DLD1 (cell line): ENCODE measurements around the gene TNNT3.

ENCODE experiments used
- in situ Hi-C: cut with HindIII; loops from 2 replicates; pipeline ENCODE4 v1.10.0; 2017; ENCODE audit warnings: low sequenced_read_pairs

TNNT3 gene

DNA sequence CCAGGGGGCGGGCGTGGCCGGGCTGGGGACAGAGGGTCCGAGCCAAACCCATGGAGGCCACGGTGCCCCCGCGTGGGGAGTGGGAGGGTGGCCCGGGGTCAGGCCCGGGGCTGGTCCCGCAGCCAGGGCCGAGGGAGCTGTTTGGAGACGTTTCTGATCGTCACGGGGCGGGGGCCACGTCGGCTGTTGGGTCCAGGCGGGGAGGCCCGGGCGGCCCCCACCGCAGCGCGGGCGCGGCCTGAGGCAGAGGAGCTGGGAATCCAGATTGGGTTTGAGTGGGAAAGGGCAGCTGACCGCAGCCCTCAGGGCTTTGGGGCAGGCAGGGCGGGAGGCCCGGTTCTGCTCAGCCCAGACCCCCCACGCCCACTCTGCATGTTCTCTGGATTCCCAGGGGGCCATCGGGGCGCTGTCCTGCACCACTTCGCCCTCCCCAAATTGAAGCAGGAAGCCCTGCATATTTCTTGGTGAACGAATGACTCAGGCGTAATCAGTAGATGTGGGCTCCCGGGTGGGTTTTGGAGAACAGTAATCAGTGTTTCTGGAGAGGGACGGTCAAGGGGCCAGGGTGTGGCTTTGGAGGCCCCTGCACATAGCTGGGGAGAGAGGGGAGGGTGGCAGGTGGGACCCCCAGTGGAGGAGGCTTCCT lies 28.2 kb downstream of the TNNT3 start:
- in situ Hi-C loops = no loop called here

GRCh38 chr11:1948389-1948788 lies 28.9 kb downstream of the TNNT3 start:
- in situ Hi-C loops = no loop called here

GRCh38 chr11:1949302-1949701 lies 29.8 kb downstream of the TNNT3 start:
- in situ Hi-C loops = no loop called here

DNA sequence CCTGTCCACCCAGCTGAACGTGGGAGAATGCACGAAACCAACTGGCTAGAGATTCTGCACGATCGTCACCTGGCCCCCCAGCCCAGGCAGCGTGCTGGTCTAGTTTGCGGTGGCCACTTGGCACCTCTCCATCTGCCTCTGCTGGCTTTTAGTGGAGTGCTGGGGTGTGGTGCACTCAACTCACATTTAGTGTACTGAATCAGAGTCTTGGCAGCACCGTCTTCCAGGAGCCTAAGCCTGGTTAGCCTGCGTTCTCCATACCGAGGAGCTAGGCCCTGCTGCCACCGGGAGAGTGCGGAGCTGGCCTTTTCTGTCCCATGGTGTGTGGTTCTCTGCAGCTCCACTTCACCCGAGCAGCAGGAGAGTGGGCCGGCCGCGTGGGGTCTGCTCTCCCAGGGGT lies 30.4 kb downstream of the TNNT3 start:
- in situ Hi-C loops = no loop called here

GRCh38 chr11:1952806-1953482 lies 33.4 kb downstream of the TNNT3 start:
- in situ Hi-C loops = no loop called here

GRCh38 chr11:1953489-1954266 lies 34.2 kb downstream of the TNNT3 start:
- in situ Hi-C loops = no loop called here

DNA sequence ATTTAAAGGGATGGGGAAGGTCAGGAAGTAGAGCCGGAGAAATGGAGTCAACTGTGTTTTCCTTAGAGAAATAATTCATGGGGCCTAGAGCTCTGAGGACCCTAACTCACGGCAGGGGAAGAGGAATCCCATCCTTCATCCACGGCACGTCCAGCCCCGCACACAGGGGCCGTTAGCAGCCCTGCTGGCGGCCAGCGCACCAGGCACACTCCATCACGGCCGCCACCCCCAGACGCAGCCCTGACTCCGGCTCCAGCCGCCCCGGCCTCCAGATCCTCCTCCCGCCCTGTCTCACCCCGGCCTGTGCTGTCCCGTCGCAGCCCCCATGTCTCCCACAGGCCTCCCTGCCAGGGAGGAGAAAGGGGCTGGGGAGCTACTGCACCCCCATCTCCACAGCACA lies 38.9 kb downstream of the TNNT3 start:
- in situ Hi-C loops = no loop called here

GRCh38 chr11:1959786-1960185 lies 40.3 kb downstream of the TNNT3 start:
- in situ Hi-C loops = no loop called here

GRCh38 chr11:1963864-1964263 lies 44.4 kb downstream of the TNNT3 start:
- in situ Hi-C loops = no loop called here

- in situ Hi-C loops = no loop called here
Observed at GRCh38 chr11:1964348-1964747, 44.8 kb downstream of the TNNT3 start.

DNA sequence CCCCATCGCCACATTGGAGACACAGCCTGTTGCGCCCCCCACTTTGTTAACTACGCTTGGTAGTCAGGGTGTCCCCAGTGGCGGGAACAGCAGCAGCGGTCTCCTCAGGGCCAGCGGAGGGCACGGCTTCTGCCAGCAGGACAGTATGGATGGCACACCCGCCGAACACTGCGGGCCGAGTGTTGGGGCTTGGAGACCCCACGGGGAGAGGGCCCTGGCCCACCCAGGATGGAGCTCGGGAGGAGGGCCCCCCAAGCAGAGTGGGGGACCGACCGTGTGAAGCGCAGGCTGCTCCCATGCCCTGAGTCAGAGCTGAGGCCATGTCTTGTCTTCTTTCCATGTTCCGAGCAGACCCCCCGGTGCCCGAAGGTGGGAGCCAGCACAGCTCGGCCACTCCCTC lies 45.5 kb downstream of the TNNT3 start:
- in situ Hi-C loops = no loop called here

DNA sequence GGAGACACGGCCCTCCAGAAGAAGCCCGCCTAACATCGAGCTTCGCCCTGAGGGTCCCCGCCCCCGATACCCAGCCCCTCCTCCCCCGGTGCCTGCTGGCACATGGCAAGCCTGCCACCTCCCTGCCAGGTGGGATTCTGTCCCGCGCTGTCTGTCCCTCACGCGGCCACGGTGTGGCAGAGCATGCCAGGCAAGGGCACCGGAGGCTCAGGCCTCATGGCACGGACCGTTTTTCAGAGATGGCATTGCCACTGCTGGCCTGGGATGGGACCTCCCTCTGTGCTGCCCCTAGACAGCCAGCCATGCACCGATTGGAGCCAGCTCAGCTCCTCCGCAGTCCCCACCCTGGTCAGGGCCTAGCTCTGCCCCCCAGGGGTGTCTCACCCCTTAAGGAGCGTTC lies 47.0 kb downstream of the TNNT3 start:
- in situ Hi-C loops = no loop called here

DNA sequence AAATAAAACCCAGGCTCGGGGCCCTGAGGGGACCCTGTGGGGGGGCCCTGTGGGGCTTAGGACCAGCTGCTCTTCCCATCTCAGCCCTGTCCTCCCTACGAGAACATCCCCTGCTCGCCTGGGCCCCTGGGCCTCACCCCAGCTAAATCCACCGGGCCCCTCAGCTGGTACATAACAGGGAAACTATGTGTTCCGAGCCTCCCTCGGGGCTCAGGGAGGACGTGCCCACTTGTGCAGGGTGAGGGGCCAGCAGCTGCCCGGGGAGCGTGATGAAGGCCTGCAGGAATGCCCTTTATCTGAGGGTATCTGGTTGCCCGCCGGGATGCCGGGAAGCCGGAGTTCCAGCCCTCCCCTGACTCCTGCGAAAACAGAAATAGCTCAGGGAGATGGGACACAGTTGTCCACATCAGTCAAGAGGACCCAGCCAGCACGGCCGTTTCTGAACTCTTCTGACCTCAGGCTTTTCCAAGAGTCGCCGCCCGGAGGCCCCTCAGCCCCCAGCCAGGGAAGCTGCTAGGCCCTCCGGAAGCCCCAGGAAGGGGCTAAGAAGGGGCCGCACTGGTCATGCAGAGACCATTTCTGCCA lies 48.2 kb downstream of the TNNT3 start:
- in situ Hi-C loops = no loop called here

GRCh38 chr11:1968454-1969002 lies 49.0 kb downstream of the TNNT3 start:
- in situ Hi-C loops = no loop called here

GRCh38 chr11:1969035-1969434 lies 49.5 kb downstream of the TNNT3 start:
- in situ Hi-C loops = no loop called here

DNA sequence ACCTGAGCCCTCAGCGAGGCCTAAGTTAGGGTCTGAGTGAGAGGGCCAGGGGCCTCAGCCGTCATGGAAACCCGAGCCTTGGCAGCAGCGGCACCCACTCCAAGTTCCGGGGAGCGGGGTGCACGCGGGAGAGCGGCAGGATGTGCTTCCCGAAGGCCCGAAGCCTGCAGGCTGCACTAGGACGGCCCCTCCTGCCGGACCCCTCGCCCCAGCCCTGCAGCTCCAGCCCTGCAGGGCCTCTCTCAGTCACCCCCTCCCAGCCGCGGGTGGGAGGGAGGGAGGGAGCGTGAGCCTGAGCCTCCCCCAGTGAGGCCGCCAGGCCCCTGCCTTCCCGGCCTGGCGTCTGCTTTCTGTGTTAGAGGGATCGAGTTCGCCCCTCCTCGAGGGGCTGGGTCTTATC lies 50.3 kb downstream of the TNNT3 start:
- in situ Hi-C loops = no loop called here

- in situ Hi-C loops = no loop called here
Observed at GRCh38 chr11:1970956-1971355, 51.5 kb downstream of the TNNT3 start.

- in situ Hi-C loops = no loop called here
Observed at GRCh38 chr11:1975185-1975584, 55.7 kb downstream of the TNNT3 start.

- in situ Hi-C loops = no loop called here
Observed at GRCh38 chr11:1978720-1979473, 59.4 kb downstream of the TNNT3 start.

DNA sequence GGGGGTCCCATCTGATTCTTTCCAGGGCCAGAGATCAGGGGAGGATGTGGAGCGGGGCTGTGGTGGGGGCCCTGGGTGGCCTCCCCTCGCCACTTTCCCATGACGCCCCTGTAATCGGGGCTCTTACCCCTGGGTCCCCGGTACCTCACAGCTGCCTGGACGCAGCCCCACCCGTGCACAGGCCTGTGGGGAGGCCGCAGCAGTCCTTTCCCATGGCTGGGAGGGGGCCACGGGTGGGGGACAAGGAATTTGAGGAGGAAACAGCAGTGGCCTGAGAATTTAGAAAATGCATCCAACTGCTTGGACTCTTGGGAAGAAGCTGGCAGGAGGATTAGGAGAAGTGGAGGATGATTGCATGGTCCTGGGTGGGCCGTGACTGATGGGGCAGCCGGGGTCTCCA lies 60.1 kb downstream of the TNNT3 start:
- in situ Hi-C loops = no loop called here
